ENCODE data around the gene KCTD3. TPM values are rescaled to one million over a fixed set of nuclear protein-coding genes. Genes with fewer than 3 reads are reported as not detected.
A peak's percentile ranks its signal among the peaks of the same experiment; 100 is the strongest.

The KCTD3 gene
- total and polyA plus RNA-seq, 8 donors, result 18.3 to 36.4 (median 24.8) TPM

GRCh38 chr1:215529571-215529970, 37.5 kb upstream of the KCTD3 start:
- H3K36me3 ChIP-seq, result no peaks in the 10 kb centered on the region
- TF ChIP-seq CTCF (IDR thresholded peaks at IDR 0.05), result no peak
- H3K27ac ChIP-seq, result no peak overlapping the region
- WGBS, 2 donors, result 44 to 61% methylated on average over 2 of the region's 2 CpGs
- FAIRE-seq (no peak), DNase-seq (no peak), ATAC-seq (no peak)
- no peaks in the 10 kb centered on the region for H3K9me3 ChIP-seq
- no peaks in the 10 kb centered on the region for H3K4me1 ChIP-seq
- no peak overlapping the region for H3K4me3 ChIP-seq
- intact Hi-C loops (cut with DNase I), result no loop called here
- no peaks in the 10 kb centered on the region for H3K27me3 ChIP-seq

- Histone ChIP-seq H3K9me3 (no peaks in the 10 kb centered on the region), H3K36me3 (no peaks in the 10 kb centered on the region), H3K4me3 (no peak overlapping the region), H3K4me1 (no peaks in the 10 kb centered on the region), H3K27ac (no peak overlapping the region), H3K27me3 (no peaks in the 10 kb centered on the region)
- no peak for ATAC-seq
- intact Hi-C loops (cut with DNase I), result no loop called here
- 55 to 73% methylated on average over 5 of the region's 5 CpGs for WGBS, 2 donors
- DNase-seq, result no peak
- no peak for FAIRE-seq
- TF ChIP-seq CTCF (IDR thresholded peaks at IDR 0.05), result no peak
Measured at GRCh38 chr1:215530401-215530984, 36.6 kb upstream of the KCTD3 start.

GRCh38 chr1:215539803-215540570, 27.1 kb upstream of the KCTD3 start:
- peaks cover 0 to 4% (median 0%) of the 10 kb centered on the region in 3 donors for H3K4me1 ChIP-seq
- 46 to 54% methylated on average over 5 of the region's 5 CpGs for WGBS, 2 donors
- no peak for FAIRE-seq

GRCh38 chr1:215542301-215542700, 24.8 kb upstream of the KCTD3 start:
- no peak for DNase-seq
- H3K4me1 ChIP-seq, result peaks cover 0 to 4% (median 0%) of the 10 kb centered on the region in 3 donors
- no peak for FAIRE-seq
- intact Hi-C loops (cut with DNase I), result no loop called here
- H3K27ac ChIP-seq, result peak overlapping the region in 2 of 4 donors; percentile 46 to 60
- TF ChIP-seq CTCF (IDR thresholded peaks at IDR 0.05), result no peak
- WGBS, 2 donors, result 38 to 44% methylated on average over 1 of the region's 1 CpG
- H3K4me3 ChIP-seq, result no peak overlapping the region
- no peaks in the 10 kb centered on the region for H3K27me3 ChIP-seq
- H3K36me3 ChIP-seq, result no peaks in the 10 kb centered on the region
- ATAC-seq, result no peak
- H3K9me3 ChIP-seq, result no peaks in the 10 kb centered on the region

More at GRCh38 chr1:215539803-215540570, 27.1 kb upstream of the KCTD3 start:
- Histone ChIP-seq H3K27ac (no peak overlapping the region), H3K9me3 (no peaks in the 10 kb centered on the region), H3K4me3 (no peak overlapping the region), H3K27me3 (no peaks in the 10 kb centered on the region), H3K36me3 (no peaks in the 10 kb centered on the region)
- DNase-seq (no peak), ATAC-seq (peak in 2 of 4 donors; percentile 12 to 24)
- no peak for TF ChIP-seq CTCF (IDR thresholded peaks at IDR 0.05)
- intact Hi-C loops (cut with DNase I), result no loop called here

- ATAC-seq (peak; percentile 71 to 95 (median 92)), DNase-seq (peak in 1 of 6 donors; percentile 17), FAIRE-seq (no peak)
- intact Hi-C loops (cut with DNase I), result no loop called here
- Histone ChIP-seq H3K4me1 (peaks cover 0 to 4% (median 0%) of the 10 kb centered on the region in 3 donors), H3K27ac (peak overlapping the region in 2 of 4 donors; percentile 46 to 60), H3K36me3 (no peaks in the 10 kb centered on the region), H3K27me3 (no peaks in the 10 kb centered on the region), H3K4me3 (no peak overlapping the region), H3K9me3 (no peaks in the 10 kb centered on the region)
- TF ChIP-seq CTCF (IDR thresholded peaks at IDR 0.05), result no peak
- WGBS, 2 donors, result 38 to 51% methylated on average over 2 of the region's 2 CpGs
Measured at GRCh38 chr1:215543191-215543606, 23.9 kb upstream of the KCTD3 start.
